Smooth muscle cell (in vitro differentiated cells): Measurements from ENCODE around the gene SLC12A8. TPM values are rescaled to one million over a fixed set of nuclear protein-coding genes. Genes with fewer than 3 reads are reported as not detected.

Experiments
- DNase-seq: peaks from one replicate; lab custom pipeline; 2025; ENCODE audit not compliant: unreplicated experiment; lab: John Stamatoyannopoulos, UW
- H2AFZ ChIP-seq: fragments of 200-600 bp; sonication (generic); 2 replicates; pipeline ENCODE4 v1.6.0; 2016; ENCODE audit warnings: antibody characterized with exemption, low read depth, mild to moderate bottlenecking
- H3F3A ChIP-seq: fragments of 200-600 bp; sonication (generic); 2 replicates; pipeline ENCODE4 v1.6.0; 2017; ENCODE audit warnings: antibody characterized with exemption, low read depth
- H3K27ac ChIP-seq: fragments of 200-600 bp; sonication (generic); 2 replicates; pipeline ENCODE4 v1.5.1; 2016; ENCODE audit warnings: low read depth, mild to moderate bottlenecking
- H3K27me3 ChIP-seq: fragments of 200-600 bp; sonication (generic); 2 replicates; pipeline ENCODE4 v1.6.1; 2016; ENCODE audit warnings: low read depth, mild to moderate bottlenecking
- H3K36me3 ChIP-seq: fragments of 200-600 bp; sonication (generic); 2 replicates; pipeline ENCODE4 v1.5.1; 2016; ENCODE audit warnings: low read depth
- H3K4me1 ChIP-seq: fragments of 200-600 bp; sonication (generic); 2 replicates; pipeline ENCODE4 v1.5.1; 2016; ENCODE audit warnings: low read depth
- H3K4me2 ChIP-seq: fragments of 200-600 bp; sonication (generic); 2 replicates; pipeline ENCODE4 v1.6.0; 2016; ENCODE audit warnings: mild to moderate bottlenecking
- H3K4me3 ChIP-seq: fragments of 200-600 bp; sonication (generic); 2 replicates; pipeline ENCODE4 v1.5.1; 2016; ENCODE audit warnings: mild to moderate bottlenecking
- H3K79me2 ChIP-seq: fragments of 200-600 bp; sonication (generic); 2 replicates; pipeline ENCODE4 v1.6.0; 2016; ENCODE audit warnings: low read depth, mild to moderate bottlenecking
- H3K9ac ChIP-seq: fragments of 200-600 bp; sonication (generic); 2 replicates; pipeline ENCODE4 v1.6.0; 2016; ENCODE audit warnings: low read depth
- H3K9me3 ChIP-seq: fragments of 200-600 bp; sonication (generic); replicated peaks from 2 replicates; pipeline ENCODE4 v1.5.1; 2016; ENCODE audit warnings: low read depth
- H4K20me1 ChIP-seq: fragments of 200-600 bp; sonication (generic); 2 replicates; pipeline ENCODE4 v1.6.0; 2016; ENCODE audit warnings: low read depth
- CTCF ChIP-seq: fragments of 200-600 bp; sonication (generic); IDR thresholded peaks from 2 replicates; pipeline ENCODE4 v1.5.1; 2017; ENCODE audit warnings: borderline replicate concordance, mild to moderate bottlenecking, antibody characterized with exemption; ENCODE audit not compliant: insufficient read depth, poor library complexity, severe bottlenecking
- WGBS: methylation state at CpG from one replicate; pipeline ENCODE4 v1.1.7; 2016; ENCODE audit warnings: low lambda C conversion rate; 5-methylcytosine and 5-hydroxymethylcytosine counted together
- polyA plus RNA-seq: library from polyadenylated mRNA; unstranded; fragments of >200 nt; fragmentation: Nextera tagmentation; extraction: Ambion mirVana; gene quantifications from 2 replicates; pipeline ENCODE4 v1.2.1, GENCODE V29; 2016
- total RNA-seq: library from RNA; depleted of rRNA; stranded (reverse); fragments of >200 nt; gene quantifications from 2 replicates; pipeline ENCODE4 v1.2.3, GENCODE V29; 2014

SLC12A8 gene
- total and polyA plus RNA-seq, 2 experiments from 2014 or later, result 28.5 to 54.3 TPM

GRCh38 chr3:125134952-125135351 is 77.6 kb downstream of the SLC12A8 start:
- no peak overlapping the region for H3K4me2 ChIP-seq
- H3K4me3 ChIP-seq, result no peak overlapping the region
- H3K4me1 ChIP-seq, result peaks cover 15% of the 10 kb centered on the region
- 89% methylated on average over 6 of the region's 6 CpGs for WGBS
- H3K9me3 ChIP-seq, result no peaks in the 10 kb centered on the region
- no peaks in the 10 kb centered on the region for H4K20me1 ChIP-seq
- no peak overlapping the region for H3K9ac ChIP-seq
- DNase-seq, result no peak
- H3K36me3 ChIP-seq, result no peaks in the 10 kb centered on the region
- peaks cover 13% of the 10 kb centered on the region for H3F3A ChIP-seq
- H3K79me2 ChIP-seq, result no peaks in the 10 kb centered on the region
- no peak for TF ChIP-seq CTCF
- no peak overlapping the region for H2AFZ ChIP-seq
- no peak overlapping the region for H3K27ac ChIP-seq
- no peaks in the 10 kb centered on the region for H3K27me3 ChIP-seq

- TF ChIP-seq CTCF, result no peak
- WGBS, result 88% methylated on average over 2 of the region's 2 CpGs
- Histone ChIP-seq H3K36me3 (no peaks in the 10 kb centered on the region), H4K20me1 (no peaks in the 10 kb centered on the region), H3K79me2 (no peaks in the 10 kb centered on the region), H3K9me3 (no peaks in the 10 kb centered on the region), H3K27me3 (no peaks in the 10 kb centered on the region), H3K9ac (no peak overlapping the region), H2AFZ (no peak overlapping the region), H3K4me2 (no peak overlapping the region), H3K27ac (no peak overlapping the region), H3K4me1 (peaks cover 27% of the 10 kb centered on the region), H3K4me3 (no peak overlapping the region), H3F3A (peaks cover 23% of the 10 kb centered on the region)
- no peak for DNase-seq
These were observed 79.7 kb downstream of the SLC12A8 start for GRCh38 chr3:125132815-125133214.

GRCh38 chr3:125129512-125129997 is 83.0 kb downstream of the SLC12A8 start:
- Histone ChIP-seq H3K9me3 (no peaks in the 10 kb centered on the region), H3K36me3 (no peaks in the 10 kb centered on the region), H3K4me2 (peak overlapping the region; percentile 83), H2AFZ (no peak overlapping the region), H4K20me1 (no peaks in the 10 kb centered on the region), H3K4me3 (no peak overlapping the region), H3K4me1 (peaks cover 43% of the 10 kb centered on the region), H3K27ac (peak overlapping the region; percentile 100), H3K27me3 (no peaks in the 10 kb centered on the region), H3K79me2 (no peaks in the 10 kb centered on the region), H3K9ac (peak overlapping the region; percentile 92), H3F3A (peaks cover 47% of the 10 kb centered on the region)
- no peak for TF ChIP-seq CTCF
- WGBS, result 10% methylated on average over 10 of the region's 10 CpGs
- DNase-seq, result no peak

- no peak for TF ChIP-seq CTCF
- WGBS, result 29% methylated on average over 3 of the region's 3 CpGs
- no peak for DNase-seq
- H3F3A ChIP-seq, result peaks cover 52% of the 10 kb centered on the region
- H2AFZ ChIP-seq, result no peak overlapping the region
- H3K4me2 ChIP-seq, result peak overlapping the region; percentile 83
- no peaks in the 10 kb centered on the region for H3K36me3 ChIP-seq
- H3K9ac ChIP-seq, result peak overlapping the region; percentile 51
- H4K20me1 ChIP-seq, result no peaks in the 10 kb centered on the region
- peaks cover 48% of the 10 kb centered on the region for H3K4me1 ChIP-seq
- H3K27me3 ChIP-seq, result no peaks in the 10 kb centered on the region
- no peaks in the 10 kb centered on the region for H3K9me3 ChIP-seq
- no peak overlapping the region for H3K4me3 ChIP-seq
- no peaks in the 10 kb centered on the region for H3K79me2 ChIP-seq
- H3K27ac ChIP-seq, result peak overlapping the region; percentile 100
These were observed 83.6 kb downstream of the SLC12A8 start for GRCh38 chr3:125128861-125129501.
